ENCODE data around the gene TIAL1.

DNA sequence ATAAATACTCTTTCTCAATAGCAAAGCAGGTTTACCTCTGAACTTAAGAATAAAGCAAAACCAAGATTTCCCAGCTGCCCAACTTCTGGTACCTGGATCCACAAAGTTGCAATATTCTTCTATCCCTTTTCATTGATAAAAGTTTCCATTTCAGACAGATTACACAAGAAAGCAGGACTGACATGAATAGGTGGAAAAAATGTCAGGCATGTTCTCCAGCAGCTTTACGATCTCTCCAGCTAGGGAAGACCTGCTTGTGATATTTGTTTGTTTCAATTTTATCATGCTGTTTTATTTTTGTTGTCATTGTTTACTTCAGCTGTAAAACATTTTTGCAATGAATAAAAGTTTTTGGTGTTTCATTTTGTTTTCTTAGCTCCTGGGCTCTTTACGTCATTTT lies 63.3 kb downstream of the TIAL1 start:
- no peak for TF ChIP-seq EP300 (IDR thresholded peaks at IDR 0.05; ENCODE audit: borderline replicate concordance)
- TF ChIP-seq CREB1 (IDR thresholded peaks at IDR 0.05; ENCODE audit: low read depth): no peak
- no peak for TF ChIP-seq EGR1 (IDR thresholded peaks at IDR 0.05)
- no peak for TF ChIP-seq ZBTB7A (IDR thresholded peaks at IDR 0.05; ENCODE audit: low read depth)

All from Ishikawa (cell line).